OCI-LY7 (cell line): ENCODE measurements around the gene PANK2. TPM values are rescaled to one million over a fixed set of nuclear protein-coding genes. Genes with fewer than 3 reads are reported as not detected.

Experiments used
- BruUV-seq: library from RNA; stranded (reverse); fragments of 400-500 nt; replicated peaks from 2 replicates; lab custom pipeline; 2021; lab: Mats Ljungman, UMichigan
- CTCF ChIA-PET: fragments of 300-600 bp; sonication (Branson Sonifier 250); formaldehyde crosslinking; loops from one replicate; lab custom pipeline; 2022; ENCODE audit warnings: antibody characterized with exemption; ENCODE audit not compliant: unreplicated experiment; lab: Charles Lee
- POLR2A ChIA-PET: fragments of 300-600 bp; sonication (Branson Sonifier 250); formaldehyde crosslinking; loops from one replicate; lab custom pipeline; 2022; ENCODE audit warnings: antibody characterized with exemption; lab: Charles Lee
- DNase-seq: peaks from one replicate; pipeline ENCODE4 v3.0.0-alpha.2; 2015; ENCODE audit warnings: low spot score
- H2AFZ ChIP-seq: fragments of 200-600 bp; sonication (generic), shearing (Covaris generic); 2 replicates; pipeline ENCODE4 v1.6.1; 2014; ENCODE audit warnings: mild to moderate bottlenecking, antibody characterized with exemption, low read length, moderate library complexity
- H3K27ac ChIP-seq: fragments of 200-600 bp; sonication (generic); 2 replicates; pipeline ENCODE4 v1.5.1; 2014; ENCODE audit warnings: mixed run types, low read depth, mild to moderate bottlenecking, moderate library complexity, low read length, inconsistent platforms; ENCODE audit not compliant: poor library complexity, severe bottlenecking
- H3K36me3 ChIP-seq: fragments of 200-600 bp; sonication (generic); 2 replicates; pipeline ENCODE4 v1.6.1; 2014; ENCODE audit warnings: mild to moderate bottlenecking, antibody characterized with exemption, low read length, moderate library complexity, mixed read lengths; ENCODE audit not compliant: insufficient read depth
- H3K4me1 ChIP-seq: fragments of 200-600 bp; sonication (generic); 2 replicates; pipeline ENCODE4 v1.5.1; 2014; ENCODE audit warnings: mild to moderate bottlenecking, low read length; ENCODE audit not compliant: insufficient read depth, poor library complexity, severe bottlenecking
- H3K4me2 ChIP-seq: fragments of 200-600 bp; sonication (generic); 2 replicates; pipeline ENCODE4 v1.6.1; 2014; ENCODE audit warnings: mild to moderate bottlenecking, low read length
- H3K4me3 ChIP-seq: fragments of 200-600 bp; sonication (generic); 2 replicates; pipeline ENCODE4 v1.5.1; 2014; ENCODE audit warnings: mild to moderate bottlenecking, low read depth, low read length; ENCODE audit not compliant: poor library complexity, severe bottlenecking
- H3K79me2 ChIP-seq: fragments of 200-600 bp; sonication (generic); 2 replicates; pipeline ENCODE4 v1.6.1; 2016; ENCODE audit warnings: low read depth, mild to moderate bottlenecking, low read length, moderate library complexity, mixed read lengths; ENCODE audit not compliant: insufficient read depth
- H3K9me2 ChIP-seq: fragments of 200-600 bp; sonication (generic); 2 replicates; pipeline ENCODE4 v1.6.1; 2016; ENCODE audit warnings: mild to moderate bottlenecking, low read length, mixed read lengths; ENCODE audit not compliant: insufficient read depth
- H3K9me3 ChIP-seq: fragments of 200-600 bp; sonication (generic); 2 replicates; pipeline ENCODE4 v1.6.1; 2014; ENCODE audit warnings: mild to moderate bottlenecking, mixed run types, low read length, mixed read lengths
- H4K20me1 ChIP-seq: fragments of 200-600 bp; sonication (generic); 2 replicates; pipeline ENCODE4 v1.6.1; 2014; ENCODE audit warnings: mild to moderate bottlenecking, antibody characterized with exemption, low read length, moderate library complexity, mixed read lengths; ENCODE audit not compliant: insufficient read depth
- EZH2phosphoT487 ChIP-seq: fragments of 200-600 bp; sonication (generic); IDR thresholded peaks from 2 replicates; pipeline ENCODE4 v1.6.1; 2018; ENCODE audit warnings: low read depth, borderline replicate concordance, mild to moderate bottlenecking, mixed run types, antibody characterized with exemption, low read length, moderate library complexity, mixed read lengths
- intact Hi-C: fragments of 100-400 bp; cut with micrococcal nuclease; formaldehyde crosslinking; loops from one replicate; pipeline ENCODE4 v1.10.0; 2022; ENCODE audit not compliant: unreplicated experiment
- total RNA-seq, 2 experiments: library from RNA; depleted of rRNA in 1 of 2; stranded (reverse); fragments of >200 nt in 1 of 2; shearing (Covaris generic) in 1 of 2; gene quantifications; 2 replicates each; pipeline ENCODE4 v1.2.3, GENCODE V29; 2014 to 2022
- TF ChIP-seq, protein P1 (sequence below): fragments of 200-600 bp; sonication (generic); conservative IDR thresholded peaks from 2 replicates; pipeline ENCODE4 v1.5.1; 2014; ENCODE audit warnings: mild to moderate bottlenecking, antibody characterized with exemption, low read length, moderate library complexity, mixed read lengths

The PANK2 gene
- total RNA-seq, 2 experiments from 2014 or later: 40.9 to 66.6 TPM

DNA sequence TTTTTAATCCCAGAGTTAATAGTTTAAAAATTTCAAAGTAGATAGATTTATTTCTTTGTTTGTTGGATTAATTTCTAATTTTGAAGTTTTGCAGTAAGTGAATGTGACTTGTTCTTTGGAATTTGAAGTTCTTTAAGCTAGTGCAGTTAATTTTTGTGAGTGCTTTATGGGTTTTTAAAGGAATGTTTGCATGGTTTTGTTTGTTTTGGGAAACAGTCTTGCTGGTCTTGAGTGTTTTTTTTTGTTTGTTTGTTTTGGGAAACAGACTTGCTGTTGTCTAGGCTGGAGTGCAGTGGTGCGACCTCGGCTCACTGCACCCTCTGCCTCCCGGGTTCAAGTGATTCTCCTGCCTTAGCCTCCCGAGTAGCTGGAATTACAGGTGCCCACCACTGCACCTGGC lies 9.5 kb downstream of the PANK2 start:
- Histone ChIP-seq H3K4me2 (peak overlapping the region; percentile 68; the same call in 1 of the 2 replicates), H3K4me3 (no peak overlapping the region), H3K36me3 (peaks cover 58% of the 10 kb centered on the region), H3K27ac (no peak overlapping the region), H2AFZ (no peak overlapping the region), H3K9me2 (no peaks in the 10 kb centered on the region), H3K79me2 (peaks cover 100% of the 10 kb centered on the region), H4K20me1 (peaks cover 42% of the 10 kb centered on the region), H3K4me1 (peaks cover 79% of the 10 kb centered on the region), H3K9me3 (no peaks in the 10 kb centered on the region)
- intact Hi-C loops: no loop called here
- no TSS peak for BruUV-seq
- no peak for TF ChIP-seq EZH2phosphoT487
- TF ChIP-seq, protein P1, sequence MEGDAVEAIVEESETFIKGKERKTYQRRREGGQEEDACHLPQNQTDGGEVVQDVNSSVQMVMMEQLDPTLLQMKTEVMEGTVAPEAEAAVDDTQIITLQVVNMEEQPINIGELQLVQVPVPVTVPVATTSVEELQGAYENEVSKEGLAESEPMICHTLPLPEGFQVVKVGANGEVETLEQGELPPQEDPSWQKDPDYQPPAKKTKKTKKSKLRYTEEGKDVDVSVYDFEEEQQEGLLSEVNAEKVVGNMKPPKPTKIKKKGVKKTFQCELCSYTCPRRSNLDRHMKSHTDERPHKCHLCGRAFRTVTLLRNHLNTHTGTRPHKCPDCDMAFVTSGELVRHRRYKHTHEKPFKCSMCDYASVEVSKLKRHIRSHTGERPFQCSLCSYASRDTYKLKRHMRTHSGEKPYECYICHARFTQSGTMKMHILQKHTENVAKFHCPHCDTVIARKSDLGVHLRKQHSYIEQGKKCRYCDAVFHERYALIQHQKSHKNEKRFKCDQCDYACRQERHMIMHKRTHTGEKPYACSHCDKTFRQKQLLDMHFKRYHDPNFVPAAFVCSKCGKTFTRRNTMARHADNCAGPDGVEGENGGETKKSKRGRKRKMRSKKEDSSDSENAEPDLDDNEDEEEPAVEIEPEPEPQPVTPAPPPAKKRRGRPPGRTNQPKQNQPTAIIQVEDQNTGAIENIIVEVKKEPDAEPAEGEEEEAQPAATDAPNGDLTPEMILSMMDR: no peak
- POLR2A ChIA-PET: interaction anchor here (0.6 kb wide), 1 partner anchor 1706 kb away, joined by 3 read pairs; no protein-coding TSS in a partner anchor
- no peak for DNase-seq
- CTCF ChIA-PET: no interaction called here

DNA sequence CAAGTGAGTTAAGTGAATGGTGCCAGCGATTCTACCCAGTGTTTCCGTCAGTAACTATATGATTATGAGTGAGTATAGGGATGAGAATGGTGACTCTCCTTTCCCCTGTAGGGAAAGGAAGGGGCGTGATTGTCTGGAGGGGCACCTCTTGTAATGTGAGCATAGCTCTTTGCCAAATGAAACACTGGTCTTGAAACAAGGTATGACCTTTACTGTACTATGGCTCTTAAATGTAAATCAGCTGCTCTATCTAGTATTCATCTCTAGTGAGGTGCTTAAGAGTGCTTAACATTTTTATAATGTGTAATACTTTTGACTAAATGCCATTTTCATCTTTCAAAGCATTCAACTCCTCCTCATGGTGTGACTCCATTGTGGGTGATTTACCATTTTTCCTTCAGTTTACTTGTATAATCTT lies 11.0 kb downstream of the PANK2 start:
- H3K9me3 ChIP-seq: no peaks in the 10 kb centered on the region
- H4K20me1 ChIP-seq: peaks cover 56% of the 10 kb centered on the region
- no peak for DNase-seq
- H3K79me2 ChIP-seq: peaks cover 100% of the 10 kb centered on the region
- H3K9me2 ChIP-seq: no peaks in the 10 kb centered on the region
- no peak for TF ChIP-seq EZH2phosphoT487
- TF ChIP-seq, protein P1: no peak
- H3K36me3 ChIP-seq: peaks cover 58% of the 10 kb centered on the region
- BruUV-seq: no TSS peak
- ChIA-PET CTCF (no interaction called here), POLR2A (interaction anchor here (0.7 to 3.8 kb wide), 4 partner anchors 8 to 88 kb away, joined by 3 to 21 read pairs (median 3); no protein-coding TSS in a partner anchor)
- peak overlapping the region; percentile 7 for H3K27ac ChIP-seq
- H2AFZ ChIP-seq: no peak overlapping the region
- no peak overlapping the region for H3K4me3 ChIP-seq
- intact Hi-C loops: no loop called here
- H3K4me2 ChIP-seq: peak overlapping the region; percentile 56
- peaks cover 78% of the 10 kb centered on the region for H3K4me1 ChIP-seq

DNA sequence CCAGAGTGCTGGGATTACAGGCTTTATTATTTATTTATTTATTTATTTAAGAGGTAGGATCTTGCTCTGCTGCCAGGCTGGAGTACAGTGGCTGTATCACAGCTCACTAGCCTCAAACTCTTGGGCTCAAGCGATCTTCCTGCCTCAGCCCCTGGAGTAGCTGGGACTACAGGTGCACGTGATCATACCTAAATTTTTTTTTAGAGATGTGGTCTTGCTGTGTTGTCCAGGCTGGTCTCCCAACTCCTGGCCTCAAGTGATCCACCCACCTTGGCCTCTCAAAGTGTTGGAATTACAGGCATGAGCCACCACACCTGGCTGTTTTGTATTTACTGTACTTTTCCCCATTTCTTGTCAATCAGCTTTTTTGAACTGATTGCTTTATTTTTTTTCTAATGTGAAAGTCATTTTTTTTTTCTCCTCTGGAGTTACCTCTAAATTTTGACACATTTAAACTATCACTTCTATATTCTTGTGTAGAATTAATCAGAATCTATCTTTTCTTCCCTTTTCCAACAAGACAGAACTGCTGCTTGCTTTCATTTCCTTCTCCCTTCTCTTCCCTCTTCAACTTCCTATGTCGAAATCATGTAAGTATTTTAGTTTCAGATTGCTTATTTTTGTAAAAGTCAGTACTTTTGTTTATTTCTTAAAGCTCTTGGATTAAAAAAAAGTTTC lies 12.0 kb downstream of the PANK2 start:
- Histone ChIP-seq H3K9me3 (no peaks in the 10 kb centered on the region), H3K4me3 (no peak overlapping the region), H3K79me2 (peaks cover 100% of the 10 kb centered on the region), H3K9me2 (no peaks in the 10 kb centered on the region), H3K36me3 (peaks cover 56% of the 10 kb centered on the region), H3K4me1 (peaks cover 73% of the 10 kb centered on the region), H4K20me1 (peaks cover 48% of the 10 kb centered on the region), H3K4me2 (peak overlapping the region; percentile 43), H2AFZ (no peak overlapping the region), H3K27ac (peak overlapping the region; percentile 35)
- CTCF ChIA-PET: no interaction called here
- POLR2A ChIA-PET: interaction anchor here (0.9 to 3.8 kb wide), 3 partner anchors 9 to 37 kb away, joined by 3 to 21 read pairs (median 11); no protein-coding TSS in a partner anchor
- no peak for DNase-seq
- TF ChIP-seq EZH2phosphoT487: no peak
- TF ChIP-seq, protein P1: no peak
- BruUV-seq: no TSS peak
- intact Hi-C loops: no loop called here
